Measurements from ENCODE around the gene KRT1.

GRCh38 chr12:52676163-52676562 lies 4.0 kb downstream of the KRT1 start:
- TF ChIP-seq GATA2 (IDR thresholded peaks at IDR 0.05; ENCODE audit: low read depth, low read length): no peak
- no peak for TF ChIP-seq GATA3 (IDR thresholded peaks at IDR 0.05; ENCODE audit: low read depth, low read length)
